Adrenal gland (tissue), 5 donors: ENCODE results near the gene STXBP4.

Experiments
- CTCF ChIP-seq, 6 experiments: fragments of 450-650 bp in 4 of 6; fragments of 200-600 bp in 2 of 6; sonication (generic) in 1 of 6; IDR thresholded peaks; 1 replicate in 5 of 6; 2 replicates in 1 of 6; pipeline versions ENCODE4 v1.5.1 to v1.8.0; 2016 to 2021; ENCODE audit warnings: antibody characterized with exemption in 6 of 6, mild to moderate bottlenecking in 2 of 6, moderate library complexity in 1 of 6
- POLR2A ChIP-seq, 2 donors: fragments of 450-650 bp; IDR thresholded peaks; one replicate each; pipeline ENCODE4 v1.6.1; 2017; ENCODE audit warnings: antibody characterized with exemption in 2 of 2, mild to moderate bottlenecking in 2 of 2, moderate library complexity in 1 of 2
- donor health status: DM: no; HTN: no; CAD: no.

GRCh38 chr17:54944796-54945195 is 23.8 kb upstream of the STXBP4 start:
- TF ChIP-seq CTCF (IDR thresholded peaks at IDR 0.05) (no peak), POLR2A (IDR thresholded peaks at IDR 0.05) (no peak)
